A549 (cell line): ENCODE measurements around the gene EID2.

Experiments
- JUN ChIP-seq, 2 experiments: fragments of >200 bp; sonication (Bioruptor Twin); formaldehyde crosslinking; IDR thresholded peaks; 2 replicates in 1 of 2; 3 replicates in 1 of 2; pipeline ENCODE4 v1.6.1; 2016 to 2017
- MAX ChIP-seq: IDR thresholded peaks from 2 replicates; pipeline ENCODE4 v1.6.1; 2012
- POLR2A ChIP-seq: IDR thresholded peaks from 2 replicates; pipeline ENCODE4 v1.6.1; 2012; ENCODE audit warnings: mild to moderate bottlenecking, low read length
- TF ChIP-seq, protein P1 (sequence below): IDR thresholded peaks from 2 replicates; pipeline ENCODE4 v1.6.1; 2012
- TF ChIP-seq, protein P2 (sequence below): fragments of >200 bp; sonication (Bioruptor Twin); formaldehyde crosslinking; IDR thresholded peaks from 3 replicates; pipeline ENCODE4 v1.5.1; 2016
- TF ChIP-seq, protein P3 (sequence below): fragments of 150-350 bp; IDR thresholded peaks from 2 replicates; pipeline ENCODE4 v1.6.1; 2014; ENCODE audit warnings: low read depth, mild to moderate bottlenecking, low read length

DNA sequence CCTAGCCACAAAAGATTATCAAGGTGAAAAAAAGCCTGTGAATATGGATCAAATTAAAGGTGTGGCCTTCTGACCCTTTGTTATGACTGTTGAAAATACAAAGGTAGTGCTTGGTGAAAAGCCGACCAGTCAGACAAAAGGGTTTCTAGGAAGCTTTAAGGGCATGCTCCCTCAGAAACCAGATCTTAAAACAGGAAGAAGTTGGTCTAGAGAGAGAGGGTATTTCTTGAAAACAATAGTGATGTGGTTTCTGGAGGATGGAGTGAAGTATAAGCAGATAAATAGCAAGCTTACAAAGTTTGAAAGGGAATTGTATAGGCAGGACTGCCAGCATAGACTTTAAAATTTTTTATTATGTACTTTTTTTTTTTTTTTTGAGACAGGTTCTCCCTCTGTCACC is 5.0 kb upstream of the EID2 start:
- TF ChIP-seq, protein P1, sequence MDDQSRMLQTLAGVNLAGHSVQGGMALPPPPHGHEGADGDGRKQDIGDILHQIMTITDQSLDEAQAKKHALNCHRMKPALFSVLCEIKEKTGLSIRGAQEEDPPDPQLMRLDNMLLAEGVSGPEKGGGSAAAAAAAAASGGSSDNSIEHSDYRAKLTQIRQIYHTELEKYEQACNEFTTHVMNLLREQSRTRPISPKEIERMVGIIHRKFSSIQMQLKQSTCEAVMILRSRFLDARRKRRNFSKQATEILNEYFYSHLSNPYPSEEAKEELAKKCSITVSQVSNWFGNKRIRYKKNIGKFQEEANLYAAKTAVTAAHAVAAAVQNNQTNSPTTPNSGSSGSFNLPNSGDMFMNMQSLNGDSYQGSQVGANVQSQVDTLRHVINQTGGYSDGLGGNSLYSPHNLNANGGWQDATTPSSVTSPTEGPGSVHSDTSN, result no peak
- no peak for TF ChIP-seq MAX
- no peak for TF ChIP-seq JUN (IDR thresholded peaks at IDR 0.05)
- TF ChIP-seq POLR2A, result no peak
- TF ChIP-seq, protein P2, sequence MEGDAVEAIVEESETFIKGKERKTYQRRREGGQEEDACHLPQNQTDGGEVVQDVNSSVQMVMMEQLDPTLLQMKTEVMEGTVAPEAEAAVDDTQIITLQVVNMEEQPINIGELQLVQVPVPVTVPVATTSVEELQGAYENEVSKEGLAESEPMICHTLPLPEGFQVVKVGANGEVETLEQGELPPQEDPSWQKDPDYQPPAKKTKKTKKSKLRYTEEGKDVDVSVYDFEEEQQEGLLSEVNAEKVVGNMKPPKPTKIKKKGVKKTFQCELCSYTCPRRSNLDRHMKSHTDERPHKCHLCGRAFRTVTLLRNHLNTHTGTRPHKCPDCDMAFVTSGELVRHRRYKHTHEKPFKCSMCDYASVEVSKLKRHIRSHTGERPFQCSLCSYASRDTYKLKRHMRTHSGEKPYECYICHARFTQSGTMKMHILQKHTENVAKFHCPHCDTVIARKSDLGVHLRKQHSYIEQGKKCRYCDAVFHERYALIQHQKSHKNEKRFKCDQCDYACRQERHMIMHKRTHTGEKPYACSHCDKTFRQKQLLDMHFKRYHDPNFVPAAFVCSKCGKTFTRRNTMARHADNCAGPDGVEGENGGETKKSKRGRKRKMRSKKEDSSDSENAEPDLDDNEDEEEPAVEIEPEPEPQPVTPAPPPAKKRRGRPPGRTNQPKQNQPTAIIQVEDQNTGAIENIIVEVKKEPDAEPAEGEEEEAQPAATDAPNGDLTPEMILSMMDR, result no peak
- TF ChIP-seq, protein P3, sequence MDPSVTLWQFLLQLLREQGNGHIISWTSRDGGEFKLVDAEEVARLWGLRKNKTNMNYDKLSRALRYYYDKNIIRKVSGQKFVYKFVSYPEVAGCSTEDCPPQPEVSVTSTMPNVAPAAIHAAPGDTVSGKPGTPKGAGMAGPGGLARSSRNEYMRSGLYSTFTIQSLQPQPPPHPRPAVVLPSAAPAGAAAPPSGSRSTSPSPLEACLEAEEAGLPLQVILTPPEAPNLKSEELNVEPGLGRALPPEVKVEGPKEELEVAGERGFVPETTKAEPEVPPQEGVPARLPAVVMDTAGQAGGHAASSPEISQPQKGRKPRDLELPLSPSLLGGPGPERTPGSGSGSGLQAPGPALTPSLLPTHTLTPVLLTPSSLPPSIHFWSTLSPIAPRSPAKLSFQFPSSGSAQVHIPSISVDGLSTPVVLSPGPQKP, result no peak
